Astrocyte of the spinal cord (primary cell): ENCODE results near the gene THOC2.

Experiments used
- DNase-seq: peaks from one replicate; pipeline ENCODE4 v3.0.0; 2011; ENCODE audit warnings: low read depth, low spot score
- H3K4me3 ChIP-seq: 2 replicates; pipeline ENCODE4 v1.5.1; 2011; ENCODE audit warnings: low read depth, mild to moderate bottlenecking, low read length, moderate library complexity
- in situ Hi-C: cut with HindIII; loops from 2 replicates; pipeline ENCODE4 v1.10.0; 2017; ENCODE audit warnings: low sequenced_read_pairs
- TF ChIP-seq, protein P1 (sequence below): IDR thresholded peaks from 2 replicates; pipeline ENCODE4 v1.5.1; 2012; ENCODE audit warnings: low read depth, mild to moderate bottlenecking, low read length, inconsistent platforms

THOC2 gene

DNA sequence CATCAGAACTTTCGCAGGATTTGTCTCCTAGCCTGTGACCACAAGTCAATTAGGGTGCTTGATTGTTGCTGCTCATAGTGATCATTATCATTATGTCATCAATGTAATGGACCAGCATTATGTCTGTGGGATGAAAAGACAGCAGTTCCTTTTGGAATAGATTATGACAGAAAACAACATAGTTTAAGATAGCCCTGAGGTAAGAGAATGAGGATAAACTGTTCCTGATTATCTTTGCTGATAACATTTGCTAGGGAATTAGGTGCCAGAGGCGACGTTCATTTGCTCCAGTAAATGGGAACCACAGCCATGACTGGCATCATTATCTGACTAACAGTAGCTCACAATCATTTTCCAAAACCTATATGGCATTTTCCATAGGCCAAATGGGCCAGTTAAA, 12.7 kb upstream of the THOC2 start:
- H3K4me3 ChIP-seq: no peak overlapping the region
- TF ChIP-seq, protein P1, sequence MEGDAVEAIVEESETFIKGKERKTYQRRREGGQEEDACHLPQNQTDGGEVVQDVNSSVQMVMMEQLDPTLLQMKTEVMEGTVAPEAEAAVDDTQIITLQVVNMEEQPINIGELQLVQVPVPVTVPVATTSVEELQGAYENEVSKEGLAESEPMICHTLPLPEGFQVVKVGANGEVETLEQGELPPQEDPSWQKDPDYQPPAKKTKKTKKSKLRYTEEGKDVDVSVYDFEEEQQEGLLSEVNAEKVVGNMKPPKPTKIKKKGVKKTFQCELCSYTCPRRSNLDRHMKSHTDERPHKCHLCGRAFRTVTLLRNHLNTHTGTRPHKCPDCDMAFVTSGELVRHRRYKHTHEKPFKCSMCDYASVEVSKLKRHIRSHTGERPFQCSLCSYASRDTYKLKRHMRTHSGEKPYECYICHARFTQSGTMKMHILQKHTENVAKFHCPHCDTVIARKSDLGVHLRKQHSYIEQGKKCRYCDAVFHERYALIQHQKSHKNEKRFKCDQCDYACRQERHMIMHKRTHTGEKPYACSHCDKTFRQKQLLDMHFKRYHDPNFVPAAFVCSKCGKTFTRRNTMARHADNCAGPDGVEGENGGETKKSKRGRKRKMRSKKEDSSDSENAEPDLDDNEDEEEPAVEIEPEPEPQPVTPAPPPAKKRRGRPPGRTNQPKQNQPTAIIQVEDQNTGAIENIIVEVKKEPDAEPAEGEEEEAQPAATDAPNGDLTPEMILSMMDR: no peak
- in situ Hi-C loops: no loop called here
- DNase-seq: no peak

DNA sequence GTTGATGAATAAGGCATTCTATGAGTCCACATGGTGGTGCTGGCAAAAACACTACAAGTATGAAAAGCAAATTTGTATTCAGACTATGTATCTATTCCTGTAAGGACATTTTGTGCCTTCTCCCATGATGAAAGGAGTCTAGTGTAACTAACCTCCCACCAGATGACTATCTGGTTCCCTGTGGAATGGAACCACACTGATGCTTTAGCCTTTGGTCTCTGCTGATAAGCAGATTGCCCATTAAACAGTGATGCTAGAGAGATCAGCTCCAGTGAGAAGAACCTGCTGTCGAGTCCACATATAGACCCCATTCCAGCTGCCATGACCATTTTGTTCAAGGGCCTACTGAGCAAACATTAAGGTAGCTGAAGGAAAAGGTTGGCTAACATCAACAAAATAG, 10.5 kb upstream of the THOC2 start:
- no peak overlapping the region for H3K4me3 ChIP-seq
- DNase-seq: no peak
- TF ChIP-seq, protein P1: no peak
- in situ Hi-C loops: no loop called here

DNA sequence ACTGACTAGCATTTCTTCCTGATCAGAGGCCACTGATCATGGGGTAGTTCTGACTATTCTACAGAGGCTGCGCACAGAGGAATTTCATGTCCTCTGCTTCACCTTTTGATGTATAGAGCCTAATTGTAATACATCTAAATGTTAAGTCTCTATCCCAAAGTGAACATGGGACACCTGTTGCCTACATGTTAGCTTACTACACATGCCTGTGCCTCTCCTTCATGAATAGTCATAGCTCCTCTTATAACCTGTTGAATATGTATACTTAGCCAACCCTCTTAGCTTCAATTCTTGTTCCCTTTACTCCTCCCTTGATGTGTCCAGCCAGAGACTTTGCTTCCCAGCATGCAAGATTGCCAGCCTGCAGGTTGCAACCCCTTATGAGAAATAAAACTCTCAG, 9.6 kb upstream of the THOC2 start:
- TF ChIP-seq, protein P1: no peak
- no peak overlapping the region for H3K4me3 ChIP-seq
- no peak for DNase-seq
- in situ Hi-C loops: no loop called here

DNA sequence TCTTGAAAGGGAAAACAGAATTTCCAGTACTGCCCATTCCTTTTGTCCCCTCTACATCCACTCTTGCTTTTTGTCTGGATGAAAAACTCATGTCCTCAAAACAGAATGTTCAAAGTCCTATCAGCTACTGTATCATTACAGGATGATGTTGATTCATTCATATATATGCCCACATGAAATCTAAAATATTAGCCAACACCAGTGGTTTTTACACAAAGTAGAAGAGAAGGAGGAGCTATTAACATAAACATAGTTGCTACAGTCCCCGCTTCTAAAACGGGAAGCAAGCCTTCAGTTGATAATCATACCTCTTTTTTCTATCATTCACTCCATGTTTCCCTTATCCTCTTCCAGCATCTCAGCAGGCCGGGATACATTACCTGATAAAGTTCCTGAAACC, 7.7 kb upstream of the THOC2 start:
- DNase-seq: no peak
- in situ Hi-C loops: no loop called here
- H3K4me3 ChIP-seq: no peak overlapping the region
- TF ChIP-seq, protein P1: no peak

DNA sequence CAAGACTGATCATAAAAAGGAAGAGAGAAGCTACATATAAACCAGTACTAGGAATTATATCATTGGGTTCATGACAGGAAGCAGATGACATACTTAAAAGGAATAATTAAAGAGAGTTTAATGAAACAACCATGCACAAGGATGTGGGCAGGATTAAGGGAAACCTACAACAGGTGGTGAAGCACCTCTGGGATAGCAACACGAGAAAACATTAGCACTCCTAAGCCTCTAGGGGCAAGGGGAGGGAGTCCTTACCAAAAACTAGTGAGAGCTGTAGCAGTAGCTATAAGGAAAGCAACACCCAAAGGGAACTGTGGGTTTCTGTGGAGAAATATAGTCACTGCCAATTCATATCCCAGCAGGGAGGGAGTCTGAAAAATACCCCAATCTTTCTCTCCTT, 7.2 kb upstream of the THOC2 start:
- H3K4me3 ChIP-seq: no peak overlapping the region
- TF ChIP-seq, protein P1: no peak
- in situ Hi-C loops: no loop called here
- no peak for DNase-seq

DNA sequence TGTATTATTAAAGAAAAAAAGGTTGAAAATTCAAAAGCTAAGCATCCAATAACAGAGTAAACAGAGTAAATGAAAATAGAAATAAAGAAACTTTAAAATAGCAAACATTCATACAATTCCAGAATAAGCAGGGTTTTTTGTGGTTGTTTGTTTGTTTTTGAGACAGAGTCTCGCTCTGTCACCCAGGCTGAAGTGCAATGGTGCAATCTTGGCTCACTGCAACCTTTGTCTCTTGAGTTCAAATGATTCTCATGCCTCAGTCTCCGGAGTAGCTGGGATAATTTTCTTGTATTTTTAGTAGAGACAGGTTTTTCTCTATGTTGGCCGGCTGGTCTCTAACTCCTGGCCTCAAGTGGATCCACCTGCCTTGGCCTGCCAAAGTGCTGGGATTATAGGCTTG, 6.6 kb upstream of the THOC2 start:
- no peak overlapping the region for H3K4me3 ChIP-seq
- in situ Hi-C loops: no loop called here
- TF ChIP-seq, protein P1: no peak
- no peak for DNase-seq

DNA sequence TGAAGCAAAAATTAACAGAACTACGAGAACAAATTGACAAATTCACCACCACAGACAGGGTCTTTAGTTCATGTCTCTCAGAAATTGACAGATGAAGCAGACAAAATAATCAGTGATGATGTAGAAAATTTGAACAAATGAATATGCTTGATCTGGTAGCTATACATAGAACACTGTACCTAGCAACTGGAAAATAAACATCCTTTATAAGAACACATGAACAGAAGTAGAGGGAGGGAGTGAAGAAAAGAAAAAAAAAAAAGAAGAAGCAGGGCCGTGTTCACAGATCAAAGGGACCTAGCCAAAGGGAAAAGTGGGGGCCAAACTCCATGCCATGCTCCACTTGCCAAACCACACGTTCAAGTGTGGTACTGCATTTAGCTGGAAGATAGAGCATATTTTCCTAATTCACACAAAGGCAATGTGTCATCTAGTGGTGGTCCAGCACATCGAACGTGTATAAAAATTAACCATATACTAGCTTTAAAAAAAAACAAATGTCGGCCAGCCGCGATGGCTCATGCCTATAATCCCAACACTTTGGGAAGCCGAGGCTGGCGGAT, 5.6 kb upstream of the THOC2 start:
- no peak for DNase-seq
- no peak overlapping the region for H3K4me3 ChIP-seq
- TF ChIP-seq, protein P1: no peak
- in situ Hi-C loops: no loop called here
